ENCODE measurements around the gene CCDC172. TPM values are rescaled to one million over a fixed set of nuclear protein-coding genes. Genes with fewer than 3 reads are reported as not detected.
"Not testable (repeated sequence)": the region's sequence is repeated elsewhere in the genome, so short reads cannot be mapped to it uniquely, and the experiment has no call there.

The CCDC172 gene
- total RNA-seq, 1 donor from 2014 or later: not detected

DNA sequence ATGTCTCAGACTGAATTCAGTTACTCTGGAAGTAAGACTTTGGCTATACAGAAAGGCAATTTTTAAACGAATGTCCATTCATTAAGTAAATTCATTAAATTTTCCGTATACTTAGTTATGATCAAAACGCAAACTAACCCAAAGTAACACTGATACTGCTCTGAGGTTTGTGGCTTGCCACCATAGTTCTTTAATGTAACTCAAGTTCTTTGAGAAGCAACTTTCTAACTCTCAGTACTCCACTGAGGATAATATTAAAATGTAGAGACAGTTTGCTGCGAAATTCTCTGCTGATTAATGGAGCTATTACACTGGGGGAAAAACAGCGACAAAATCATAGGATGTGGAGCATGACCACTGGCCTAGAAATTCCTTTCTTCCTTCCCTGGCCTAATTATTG is 58.0 kb downstream of the CCDC172 start:
- no peaks in the 10 kb centered on the region for H3K27me3 ChIP-seq (ENCODE audit: control insufficient read depth, insufficient read depth, low read length)
- no peak for DNase-seq (ENCODE audit: low read depth)
- TF ChIP-seq, protein P1, sequence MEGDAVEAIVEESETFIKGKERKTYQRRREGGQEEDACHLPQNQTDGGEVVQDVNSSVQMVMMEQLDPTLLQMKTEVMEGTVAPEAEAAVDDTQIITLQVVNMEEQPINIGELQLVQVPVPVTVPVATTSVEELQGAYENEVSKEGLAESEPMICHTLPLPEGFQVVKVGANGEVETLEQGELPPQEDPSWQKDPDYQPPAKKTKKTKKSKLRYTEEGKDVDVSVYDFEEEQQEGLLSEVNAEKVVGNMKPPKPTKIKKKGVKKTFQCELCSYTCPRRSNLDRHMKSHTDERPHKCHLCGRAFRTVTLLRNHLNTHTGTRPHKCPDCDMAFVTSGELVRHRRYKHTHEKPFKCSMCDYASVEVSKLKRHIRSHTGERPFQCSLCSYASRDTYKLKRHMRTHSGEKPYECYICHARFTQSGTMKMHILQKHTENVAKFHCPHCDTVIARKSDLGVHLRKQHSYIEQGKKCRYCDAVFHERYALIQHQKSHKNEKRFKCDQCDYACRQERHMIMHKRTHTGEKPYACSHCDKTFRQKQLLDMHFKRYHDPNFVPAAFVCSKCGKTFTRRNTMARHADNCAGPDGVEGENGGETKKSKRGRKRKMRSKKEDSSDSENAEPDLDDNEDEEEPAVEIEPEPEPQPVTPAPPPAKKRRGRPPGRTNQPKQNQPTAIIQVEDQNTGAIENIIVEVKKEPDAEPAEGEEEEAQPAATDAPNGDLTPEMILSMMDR (IDR thresholded peaks at IDR 0.05; ENCODE audit: insufficient read depth, low read length, poor library complexity, severe bottlenecking): no peak

GRCh38 chr10:116385311-116385710 is 61.1 kb downstream of the CCDC172 start:
- H3K4me3 ChIP-seq (ENCODE audit: low read depth, low read length): no peak overlapping the region
- no peaks in the 10 kb centered on the region for H3K36me3 ChIP-seq (ENCODE audit: control insufficient read depth, insufficient read depth, low read length)
- TF ChIP-seq, protein P1 (IDR thresholded peaks at IDR 0.05; ENCODE audit: insufficient read depth, low read length, poor library complexity, severe bottlenecking): no peak
- H3K27me3 ChIP-seq (ENCODE audit: control insufficient read depth, insufficient read depth, low read length): no peaks in the 10 kb centered on the region
- DNase-seq (ENCODE audit: low read depth): no peak

More for the DNA sequence above, 58.0 kb downstream of the CCDC172 start:
- H3K36me3 ChIP-seq (ENCODE audit: control insufficient read depth, insufficient read depth, low read length): no peaks in the 10 kb centered on the region
- H3K4me3 ChIP-seq (ENCODE audit: low read depth, low read length): no peak overlapping the region

- Histone ChIP-seq H3K27me3 (ENCODE audit: control insufficient read depth, insufficient read depth, low read length) (no peaks in the 10 kb centered on the region), H3K4me3 (ENCODE audit: low read depth, low read length) (no peak overlapping the region), H3K36me3 (ENCODE audit: control insufficient read depth, insufficient read depth, low read length) (no peaks in the 10 kb centered on the region)
- peak; percentile 2 for DNase-seq (ENCODE audit: low read depth)
- TF ChIP-seq, protein P1 (IDR thresholded peaks at IDR 0.05; ENCODE audit: insufficient read depth, low read length, poor library complexity, severe bottlenecking): peak; percentile 47
These were observed 62.0 kb downstream of the CCDC172 start for GRCh38 chr10:116385994-116386809.

DNA sequence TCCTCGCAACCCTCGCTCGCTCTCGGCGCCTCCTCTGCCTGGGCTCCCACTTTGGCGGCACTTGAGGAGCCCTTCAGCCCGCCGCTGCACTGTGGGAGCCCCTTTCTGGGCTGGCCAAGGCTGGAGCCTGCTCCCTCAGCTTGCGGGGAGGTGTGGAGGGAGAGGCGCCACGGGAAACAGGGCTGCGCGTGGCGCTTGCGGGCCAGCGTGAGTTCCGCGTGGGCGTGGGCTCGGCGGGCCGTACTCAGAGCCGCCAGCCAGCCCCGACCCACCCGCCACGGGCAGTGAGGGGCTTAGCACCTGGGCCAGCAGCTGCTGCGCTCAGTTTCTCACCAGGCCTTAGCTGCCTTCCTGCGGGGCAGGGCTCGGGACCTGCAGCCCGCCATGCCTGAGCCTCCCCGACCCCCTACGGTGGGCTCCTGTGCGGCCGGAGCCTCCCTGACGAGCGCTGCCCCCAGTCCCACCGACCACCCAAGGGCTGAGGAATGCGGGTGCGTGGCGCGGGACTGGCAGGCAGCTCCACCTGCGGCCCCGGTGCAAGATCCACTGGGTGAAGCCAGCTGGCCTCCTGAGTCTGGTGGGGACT is 69.1 kb downstream of the CCDC172 start:
- not testable (repeated sequence) for H3K27me3 ChIP-seq (ENCODE audit: control insufficient read depth, insufficient read depth, low read length); DNase-seq (ENCODE audit: low read depth); H3K36me3 ChIP-seq (ENCODE audit: control insufficient read depth, insufficient read depth, low read length); H3K4me3 ChIP-seq (ENCODE audit: low read depth, low read length)

DNA sequence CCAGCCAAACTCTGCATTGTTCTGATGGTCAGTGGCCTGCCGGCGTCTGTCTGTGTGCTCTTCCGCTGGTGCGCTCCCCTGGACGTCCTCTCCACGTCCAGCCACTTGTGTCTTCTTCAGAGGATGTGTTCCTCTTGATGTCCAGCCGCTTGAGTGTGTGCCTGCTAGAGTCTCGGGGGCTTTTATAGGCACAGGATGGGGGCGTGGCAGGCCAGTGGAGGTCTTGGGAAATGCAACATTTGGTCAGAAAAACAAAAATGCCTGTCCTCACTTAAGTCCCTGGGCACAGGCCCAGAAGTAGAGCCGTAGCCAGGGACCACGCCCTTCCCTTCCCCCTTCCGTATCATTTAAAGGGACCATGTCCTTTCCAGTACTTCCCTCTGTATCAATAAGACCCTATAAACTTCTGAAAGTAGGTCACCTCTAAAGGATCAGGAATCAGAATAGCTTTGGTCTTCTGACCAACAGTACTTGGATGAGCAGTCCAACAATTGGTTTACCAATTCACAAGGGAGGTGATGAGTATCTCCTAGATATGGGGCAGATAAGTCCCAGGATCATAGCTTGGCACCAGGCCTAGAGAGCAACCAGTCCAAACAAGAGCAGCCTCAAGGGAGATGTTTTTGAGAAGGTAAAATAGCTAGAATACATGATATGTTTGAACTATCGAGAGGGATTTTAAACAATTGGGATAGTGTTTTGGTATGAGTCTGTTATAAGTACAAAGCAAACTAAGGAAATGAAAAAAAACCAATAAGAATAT is 71.2 kb downstream of the CCDC172 start:
- no peaks in the 10 kb centered on the region for H3K36me3 ChIP-seq (ENCODE audit: control insufficient read depth, insufficient read depth, low read length)
- H3K27me3 ChIP-seq (ENCODE audit: control insufficient read depth, insufficient read depth, low read length): no peaks in the 10 kb centered on the region
- no peak for DNase-seq (ENCODE audit: low read depth)
- no peak overlapping the region for H3K4me3 ChIP-seq (ENCODE audit: low read depth, low read length)
- TF ChIP-seq, protein P1 (IDR thresholded peaks at IDR 0.05; ENCODE audit: insufficient read depth, low read length, poor library complexity, severe bottlenecking): no peak

DNA sequence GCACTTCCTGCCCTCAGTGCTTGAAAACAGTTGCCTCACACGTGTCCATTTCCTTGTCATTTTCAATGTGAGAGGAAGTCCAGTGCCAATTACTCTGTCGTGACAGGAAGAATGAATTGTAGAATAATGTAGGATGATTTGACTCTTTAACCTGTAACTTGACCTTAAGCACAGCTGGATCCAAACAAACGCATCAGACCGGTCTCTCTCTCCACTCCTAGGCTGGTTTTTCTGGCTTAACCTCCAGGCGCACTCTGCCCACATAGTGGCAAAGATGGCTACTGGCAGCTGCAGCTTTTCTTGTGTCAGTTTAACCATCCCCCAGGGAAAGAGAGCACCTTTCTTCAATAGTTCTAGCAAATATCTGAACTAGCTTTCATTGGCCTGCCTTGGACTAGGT is 74.0 kb downstream of the CCDC172 start:
- TF ChIP-seq, protein P1 (IDR thresholded peaks at IDR 0.05; ENCODE audit: insufficient read depth, low read length, poor library complexity, severe bottlenecking): no peak
- no peaks in the 10 kb centered on the region for H3K27me3 ChIP-seq (ENCODE audit: control insufficient read depth, insufficient read depth, low read length)
- H3K36me3 ChIP-seq (ENCODE audit: control insufficient read depth, insufficient read depth, low read length): no peaks in the 10 kb centered on the region
- no peak for DNase-seq (ENCODE audit: low read depth)
- no peak overlapping the region for H3K4me3 ChIP-seq (ENCODE audit: low read depth, low read length)
